Thoracic aorta (tissue), 2 donors: ENCODE measurements around the gene IRS4. TPM values are rescaled to one million over a fixed set of nuclear protein-coding genes. Genes with fewer than 3 reads are reported as not detected.

Experiments used
- ATAC-seq: fragments of 150-250 bp; one replicate; pipeline ENCODE4 v1.8.0; 2017; ENCODE audit warnings: low read depth; ENCODE audit not compliant: insufficient number of reproducible peaks, low FRiP score
- DNase-seq: peaks from one replicate; pipeline ENCODE4 v3.0.0-alpha.2; 2020; ENCODE audit warnings: low spot score
- H3K27ac ChIP-seq, 2 donors: fragments of 200-600 bp; sonication (generic); 1 replicate in 1 of 2; 2 replicates in 1 of 2; pipeline ENCODE4 v1.5.1; 2016; ENCODE audit warnings: mild to moderate bottlenecking in 2 of 2, moderate library complexity in 2 of 2
- H3K27me3 ChIP-seq: fragments of 200-600 bp; sonication (generic); replicated peaks from 2 replicates; pipeline ENCODE4 v1.6.0; 2016; ENCODE audit warnings: mild to moderate bottlenecking; ENCODE audit not compliant: insufficient read depth
- H3K36me3 ChIP-seq: fragments of 200-600 bp; sonication (generic); one replicate; pipeline ENCODE4 v1.5.1; 2016
- H3K4me1 ChIP-seq, 2 donors: fragments of 200-600 bp; sonication (generic); 1 replicate in 1 of 2; 2 replicates in 1 of 2; pipeline versions ENCODE4 v1.5.1 to v1.6.0; 2016; ENCODE audit warnings: low read depth in 2 of 2, mild to moderate bottlenecking in 1 of 2; ENCODE audit not compliant: control insufficient read depth in 1 of 2
- H3K4me3 ChIP-seq: fragments of 200-600 bp; sonication (generic); 2 replicates; pipeline ENCODE4 v1.5.1; 2016; ENCODE audit warnings: mild to moderate bottlenecking
- H3K9me3 ChIP-seq: fragments of 200-600 bp; sonication (generic); 2 replicates; pipeline ENCODE4 v1.5.1; 2016
- total RNA-seq, 2 donors: library from RNA; depleted of rRNA; stranded (reverse); fragments of >200 nt; gene quantifications; one replicate each; pipeline versions ENCODE4 v1.1.0 to v1.2.3, GENCODE V29; 2016
- TF ChIP-seq, protein P1 (sequence below): fragments of 200-600 bp; sonication (generic); IDR thresholded peaks from one replicate; pipeline ENCODE4 v1.5.1; 2019; ENCODE audit warnings: antibody characterized with exemption

Gene IRS4
- not detected for total RNA-seq

DNA sequence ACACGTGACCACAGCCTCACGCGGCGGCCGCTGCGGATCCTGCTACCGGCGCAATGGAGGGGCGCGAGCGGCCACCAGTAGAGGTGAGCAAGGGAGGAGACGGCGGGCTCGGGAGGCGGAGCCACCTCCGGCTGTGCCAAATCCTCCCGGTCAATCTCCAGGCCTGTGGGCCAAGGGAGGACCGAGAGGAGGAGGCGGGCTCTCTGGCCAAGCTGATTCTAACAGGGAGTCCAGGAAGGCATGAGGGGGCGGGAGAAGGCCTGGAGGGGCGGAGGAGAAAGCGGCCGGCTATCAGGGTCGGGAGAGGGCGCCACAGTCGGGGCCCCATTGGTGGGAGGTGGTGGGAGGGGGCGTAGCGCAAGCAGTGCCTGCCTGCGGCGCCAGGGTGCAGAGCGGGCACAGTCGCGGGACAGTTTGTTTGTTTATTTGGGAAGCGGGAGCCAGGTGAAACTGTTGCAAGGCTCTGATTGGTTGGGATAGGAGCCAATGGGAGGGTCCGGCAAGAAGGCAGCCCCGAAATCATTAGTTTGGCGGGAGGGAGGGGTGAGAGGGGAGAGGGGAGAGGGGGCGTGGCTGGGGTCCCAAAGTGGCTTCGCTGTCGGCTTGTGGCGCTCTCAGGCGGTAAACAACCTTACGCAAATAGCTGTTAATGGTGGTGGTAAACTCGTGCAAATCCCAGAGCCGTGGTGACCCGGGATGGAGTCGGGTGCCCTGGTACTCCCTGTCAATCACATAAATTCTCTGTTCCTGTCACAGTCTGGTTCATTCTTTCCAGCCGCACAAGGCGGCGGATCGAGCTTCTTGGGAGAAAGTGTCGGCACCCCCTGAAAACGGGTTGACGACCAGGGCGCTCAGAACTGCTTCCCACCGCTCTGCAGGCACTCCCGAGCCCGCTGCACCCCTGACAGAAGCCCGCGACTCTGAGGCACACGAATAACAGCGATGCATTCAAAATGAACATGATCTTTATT, at the start of gene IRS4:
Gene IRS4 (minus strand): TSS at position 55 of the 971 bp plus-strand sequence.
- no peak for ATAC-seq
- TF ChIP-seq, protein P1, sequence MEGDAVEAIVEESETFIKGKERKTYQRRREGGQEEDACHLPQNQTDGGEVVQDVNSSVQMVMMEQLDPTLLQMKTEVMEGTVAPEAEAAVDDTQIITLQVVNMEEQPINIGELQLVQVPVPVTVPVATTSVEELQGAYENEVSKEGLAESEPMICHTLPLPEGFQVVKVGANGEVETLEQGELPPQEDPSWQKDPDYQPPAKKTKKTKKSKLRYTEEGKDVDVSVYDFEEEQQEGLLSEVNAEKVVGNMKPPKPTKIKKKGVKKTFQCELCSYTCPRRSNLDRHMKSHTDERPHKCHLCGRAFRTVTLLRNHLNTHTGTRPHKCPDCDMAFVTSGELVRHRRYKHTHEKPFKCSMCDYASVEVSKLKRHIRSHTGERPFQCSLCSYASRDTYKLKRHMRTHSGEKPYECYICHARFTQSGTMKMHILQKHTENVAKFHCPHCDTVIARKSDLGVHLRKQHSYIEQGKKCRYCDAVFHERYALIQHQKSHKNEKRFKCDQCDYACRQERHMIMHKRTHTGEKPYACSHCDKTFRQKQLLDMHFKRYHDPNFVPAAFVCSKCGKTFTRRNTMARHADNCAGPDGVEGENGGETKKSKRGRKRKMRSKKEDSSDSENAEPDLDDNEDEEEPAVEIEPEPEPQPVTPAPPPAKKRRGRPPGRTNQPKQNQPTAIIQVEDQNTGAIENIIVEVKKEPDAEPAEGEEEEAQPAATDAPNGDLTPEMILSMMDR: no peak
- no peak within 1 kb of the TSS for H3K27ac ChIP-seq
- DNase-seq: no peak
- no peaks in the 10 kb centered on the region for H3K9me3 ChIP-seq
- H3K4me3 ChIP-seq: peak within 1 kb of the TSS; percentile 69
- no peaks in the 10 kb centered on the region for H3K27me3 ChIP-seq
- H3K36me3 ChIP-seq: no peaks in the 10 kb centered on the region
- H3K4me1 ChIP-seq: peaks cover 0 to 10% of the 10 kb centered on the region in 2 donors

DNA sequence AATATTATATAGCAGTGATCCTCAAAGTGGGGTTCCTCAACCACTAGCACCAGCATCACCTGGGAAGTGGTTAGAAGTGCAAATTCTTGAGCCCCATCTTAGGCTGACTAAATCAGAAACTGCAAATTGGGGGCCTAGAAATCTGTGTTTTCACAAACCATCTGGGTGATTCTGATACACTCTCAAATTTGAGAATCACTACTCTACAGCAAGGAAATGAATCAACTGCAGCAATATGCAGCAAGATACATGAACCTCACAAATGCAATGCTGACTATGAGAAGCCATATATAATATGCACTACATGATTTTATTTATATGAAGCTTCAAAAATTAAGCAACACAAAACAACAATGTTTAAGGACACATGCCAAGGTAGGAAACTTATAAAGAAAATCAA, 36.2 kb upstream of the IRS4 start:
- Histone ChIP-seq H3K4me1 (no peaks in the 10 kb centered on the region), H3K36me3 (no peaks in the 10 kb centered on the region), H3K4me3 (no peak overlapping the region), H3K27ac (no peak overlapping the region), H3K9me3 (no peaks in the 10 kb centered on the region), H3K27me3 (no peaks in the 10 kb centered on the region)
- TF ChIP-seq, protein P1: no peak
- ATAC-seq (no peak), DNase-seq (no peak)

DNA sequence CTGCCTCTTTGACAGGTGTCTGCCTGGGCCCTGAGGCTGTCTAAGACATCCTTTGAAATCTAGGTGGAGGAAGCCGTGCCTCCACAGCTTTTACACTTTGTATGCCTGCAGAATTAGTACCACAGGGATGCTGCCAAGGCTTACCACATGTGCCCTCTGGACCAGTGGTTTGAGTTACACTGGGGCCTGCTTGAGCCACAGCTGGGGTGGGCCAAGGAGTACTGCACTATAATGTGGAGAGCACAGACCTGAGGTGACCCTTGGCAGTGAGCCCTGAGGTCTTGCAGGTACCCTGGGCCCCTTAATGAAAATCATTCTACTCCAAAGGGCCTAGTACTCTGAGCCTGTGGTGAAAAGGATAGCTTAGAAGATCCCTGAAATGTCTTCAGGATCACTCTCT, 27.2 kb upstream of the IRS4 start:
- DNase-seq (no peak), ATAC-seq (no peak)
- no peaks in the 10 kb centered on the region for H3K36me3 ChIP-seq
- H3K4me3 ChIP-seq: no peak overlapping the region
- no peaks in the 10 kb centered on the region for H3K9me3 ChIP-seq
- H3K27ac ChIP-seq: no peak overlapping the region
- no peaks in the 10 kb centered on the region for H3K4me1 ChIP-seq
- no peaks in the 10 kb centered on the region for H3K27me3 ChIP-seq
- TF ChIP-seq, protein P1: no peak

DNA sequence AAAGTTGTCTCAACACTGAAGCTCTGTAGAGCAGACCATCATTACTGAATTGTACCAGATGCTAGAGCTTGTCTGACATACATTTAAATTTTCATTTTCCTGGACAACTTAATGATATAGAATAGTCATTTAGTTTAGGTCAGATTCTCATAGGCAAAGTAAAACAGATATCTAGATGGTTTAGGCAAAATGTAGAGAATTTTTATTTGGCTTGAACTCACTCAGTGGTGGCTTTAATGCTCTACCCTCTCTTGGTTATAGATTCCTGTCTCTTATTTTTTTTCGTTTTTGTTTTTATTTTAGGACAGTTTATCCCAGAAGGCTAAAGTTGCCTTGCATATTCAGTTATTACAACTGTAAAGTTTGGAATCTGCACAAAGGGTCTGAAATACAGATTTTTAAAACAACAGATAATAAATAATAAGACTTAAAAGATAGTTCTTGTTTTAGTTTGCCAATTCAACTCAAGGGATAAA, 4.0 kb upstream of the IRS4 start:
- no peak for DNase-seq
- TF ChIP-seq, protein P1: no peak
- no peaks in the 10 kb centered on the region for H3K9me3 ChIP-seq
- no peaks in the 10 kb centered on the region for H3K36me3 ChIP-seq
- ATAC-seq: no peak
- no peak overlapping the region for H3K27ac ChIP-seq
- peaks cover 0 to 10% of the 10 kb centered on the region in 2 donors for H3K4me1 ChIP-seq
- no peak overlapping the region for H3K4me3 ChIP-seq
- no peaks in the 10 kb centered on the region for H3K27me3 ChIP-seq

DNA sequence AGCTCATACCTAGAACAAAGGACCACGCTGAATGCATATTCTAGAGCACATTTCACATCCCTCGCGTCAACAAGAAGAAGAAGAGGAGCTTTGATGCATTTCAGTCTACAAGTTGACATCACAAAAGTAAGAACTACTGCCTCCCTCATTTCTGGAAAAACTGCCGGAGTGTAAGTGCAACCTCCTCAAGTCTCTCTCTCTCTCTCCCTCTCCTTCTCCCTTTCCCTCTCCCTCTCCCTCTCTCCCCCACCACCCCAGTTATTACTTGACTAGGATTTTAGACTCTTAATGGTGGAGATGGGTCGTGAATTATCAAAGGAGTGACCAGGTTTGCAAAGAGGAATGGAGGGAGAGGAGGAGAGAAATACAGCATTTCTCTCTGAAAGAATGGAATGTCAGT, 1.4 kb upstream of the IRS4 start:
- TF ChIP-seq, protein P1: no peak
- no peaks in the 10 kb centered on the region for H3K36me3 ChIP-seq
- DNase-seq (no peak), ATAC-seq (no peak)
- H3K4me1 ChIP-seq: peaks cover 0 to 10% of the 10 kb centered on the region in 2 donors
- H3K9me3 ChIP-seq: no peaks in the 10 kb centered on the region
- H3K4me3 ChIP-seq: no peak overlapping the region
- H3K27ac ChIP-seq: no peak overlapping the region
- no peaks in the 10 kb centered on the region for H3K27me3 ChIP-seq
